GM18526 (cell line): ENCODE data around the gene SLC35E1.

Experiments
- POLR2A ChIP-seq: IDR thresholded peaks from 3 replicates; pipeline ENCODE4 v1.6.1; 2011; ENCODE audit not compliant: insufficient read length; ENCODE audit errors: extremely low read depth

The SLC35E1 gene

GRCh38 chr19:16541526-16542044 is 30.6 kb downstream of the SLC35E1 start:
- TF ChIP-seq POLR2A = no peak

GRCh38 chr19:16540948-16541347 is 31.3 kb downstream of the SLC35E1 start:
- TF ChIP-seq POLR2A = no peak

- no peak for TF ChIP-seq POLR2A
Measured at GRCh38 chr19:16537111-16537510, 35.1 kb downstream of the SLC35E1 start.

GRCh38 chr19:16536130-16536529 is 36.1 kb downstream of the SLC35E1 start:
- no peak for TF ChIP-seq POLR2A

GRCh38 chr19:16535381-16535780 is 36.8 kb downstream of the SLC35E1 start:
- no peak for TF ChIP-seq POLR2A

GRCh38 chr19:16532440-16533234 is 39.6 kb downstream of the SLC35E1 start:
- TF ChIP-seq POLR2A = no peak

- TF ChIP-seq POLR2A = no peak
Measured at GRCh38 chr19:16531380-16531669, 40.9 kb downstream of the SLC35E1 start.

- TF ChIP-seq POLR2A = no peak
Measured at GRCh38 chr19:16530540-16531379, 41.5 kb downstream of the SLC35E1 start.

- no peak for TF ChIP-seq POLR2A
Measured at GRCh38 chr19:16529466-16530144, 42.6 kb downstream of the SLC35E1 start.

GRCh38 chr19:16527971-16528521 is 44.2 kb downstream of the SLC35E1 start:
- TF ChIP-seq POLR2A = no peak

- TF ChIP-seq POLR2A = no peak
Measured at GRCh38 chr19:16527334-16527935, 44.8 kb downstream of the SLC35E1 start.

- no peak for TF ChIP-seq POLR2A
Measured at GRCh38 chr19:16525751-16526481, 46.3 kb downstream of the SLC35E1 start.

- no peak for TF ChIP-seq POLR2A
Measured at GRCh38 chr19:16524991-16525734, 47.1 kb downstream of the SLC35E1 start.

GRCh38 chr19:16522559-16523377 is 49.4 kb downstream of the SLC35E1 start:
- no peak for TF ChIP-seq POLR2A
